Kidney (tissue), 14 donors: ENCODE measurements around the gene IQSEC1. TPM values are rescaled to one million over a fixed set of nuclear protein-coding genes. Genes with fewer than 3 reads are reported as not detected.

ENCODE experiments used
- DNase-seq, 5 donors: peaks; one replicate each; pipeline ENCODE4 v3.0.0-alpha.2; 2013 to 2020
- FAIRE-seq: peaks from 2 replicates; lab custom pipeline; 2012; peaks lifted over from hg19 to GRCh38; lab: Jason Lieb, UNC
- H3K27ac ChIP-seq, 2 donors: one replicate each; pipeline ENCODE4 v1.7.0; 2013; ENCODE audit warnings: low read depth in 2 of 2, low read length in 2 of 2, inconsistent platforms in 1 of 2
- H3K27me3 ChIP-seq: one replicate; pipeline ENCODE4 v1.7.1; 2013; ENCODE audit warnings: low read length, inconsistent platforms; ENCODE audit not compliant: control insufficient read depth, insufficient read depth
- H3K36me3 ChIP-seq, 3 donors: one replicate each; pipeline versions ENCODE4 v1.7.0 to v1.7.1; 2013; ENCODE audit warnings: low read length in 3 of 3, control low read depth in 1 of 3, inconsistent platforms in 1 of 3; ENCODE audit not compliant: insufficient read depth in 3 of 3, control insufficient read depth in 2 of 3
- H3K4me1 ChIP-seq, 3 donors: one replicate each; pipeline versions ENCODE4 v1.7.0 to v1.7.1; 2013; ENCODE audit warnings: low read length in 3 of 3, inconsistent platforms in 1 of 3, low read depth in 1 of 3; ENCODE audit not compliant: control insufficient read depth in 2 of 3, insufficient read depth in 2 of 3
- H3K4me3 ChIP-seq, 3 donors: one replicate each; pipeline versions ENCODE4 v1.7.0 to v1.8.1; 2013; ENCODE audit warnings: low read length in 3 of 3, control low read depth in 1 of 3, inconsistent platforms in 1 of 3
- H3K9ac ChIP-seq, 3 donors: one replicate each; pipeline versions ENCODE4 v1.7.0 to v1.7.1; 2013; ENCODE audit warnings: low read length in 3 of 3, control low read depth in 1 of 3, inconsistent platforms in 1 of 3
- H3K9me3 ChIP-seq, 3 donors: one replicate each; pipeline versions ENCODE4 v1.7.0 to v1.7.1; 2013; ENCODE audit warnings: low read length in 3 of 3, control low read depth in 1 of 3, inconsistent platforms in 1 of 3; ENCODE audit not compliant: control insufficient read depth in 2 of 3, insufficient read depth in 1 of 3
- intact Hi-C: fragments of 100-400 bp; cut with DNase I; formaldehyde crosslinking; loops from one replicate; pipeline ENCODE4 v1.11.1; 2022
- polyA plus RNA-seq: library from polyadenylated mRNA; stranded (reverse); fragments of 350-450 nt; fragmentation: Illumina TruSeq; extraction: RNeasy Lipid Tissue Mini Kit (QIAGEN cat#74804); gene quantifications from one replicate; pipeline ENCODE4 v1.2.3, GENCODE V29; 2014; ENCODE audit warnings: low read depth, low replicate concordance; ENCODE audit not compliant: insufficient read depth
- total RNA-seq: library from RNA; stranded (reverse); fragmentation: NEBNext Ultra II Directional; extraction: Animal tissue kit (Norgen Biotek cat#: 25700); gene quantifications from one replicate; pipeline ENCODE4 v1.2.1, GENCODE V29; 2021
- TF ChIP-seq, protein P1 (sequence below): IDR thresholded peaks from 3 replicates; pipeline ENCODE4 v1.5.1; 2012; ENCODE audit warnings: mild to moderate bottlenecking, moderate library complexity, borderline replicate concordance; ENCODE audit not compliant: insufficient read depth; ENCODE audit errors: extremely low read depth
- donor health status: control.
- donor health status: control.
- donor health status: control.
- donor health status: control.
- donor health status: control.
- donor health status: DM: yes; HTN: yes; CAD: no.
- donor health status: Normal renal cell carcinoma (clear cell type).

Gene IQSEC1
- total and polyA plus RNA-seq, 2 donors from 2014 or later: 15.1 to 45.7 TPM

- TF ChIP-seq, protein P1, sequence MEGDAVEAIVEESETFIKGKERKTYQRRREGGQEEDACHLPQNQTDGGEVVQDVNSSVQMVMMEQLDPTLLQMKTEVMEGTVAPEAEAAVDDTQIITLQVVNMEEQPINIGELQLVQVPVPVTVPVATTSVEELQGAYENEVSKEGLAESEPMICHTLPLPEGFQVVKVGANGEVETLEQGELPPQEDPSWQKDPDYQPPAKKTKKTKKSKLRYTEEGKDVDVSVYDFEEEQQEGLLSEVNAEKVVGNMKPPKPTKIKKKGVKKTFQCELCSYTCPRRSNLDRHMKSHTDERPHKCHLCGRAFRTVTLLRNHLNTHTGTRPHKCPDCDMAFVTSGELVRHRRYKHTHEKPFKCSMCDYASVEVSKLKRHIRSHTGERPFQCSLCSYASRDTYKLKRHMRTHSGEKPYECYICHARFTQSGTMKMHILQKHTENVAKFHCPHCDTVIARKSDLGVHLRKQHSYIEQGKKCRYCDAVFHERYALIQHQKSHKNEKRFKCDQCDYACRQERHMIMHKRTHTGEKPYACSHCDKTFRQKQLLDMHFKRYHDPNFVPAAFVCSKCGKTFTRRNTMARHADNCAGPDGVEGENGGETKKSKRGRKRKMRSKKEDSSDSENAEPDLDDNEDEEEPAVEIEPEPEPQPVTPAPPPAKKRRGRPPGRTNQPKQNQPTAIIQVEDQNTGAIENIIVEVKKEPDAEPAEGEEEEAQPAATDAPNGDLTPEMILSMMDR: no peak
- Histone ChIP-seq H3K27me3 (no peaks in the 10 kb centered on the region), H3K4me1 (no peaks in the 10 kb centered on the region), H3K36me3 (no peaks in the 10 kb centered on the region), H3K27ac (no peak overlapping the region), H3K9ac (no peak overlapping the region), H3K4me3 (no peak overlapping the region), H3K9me3 (no peaks in the 10 kb centered on the region)
- FAIRE-seq (no peak), DNase-seq (no peak)
- intact Hi-C loops: no loop called here
Measured at GRCh38 chr3:13098192-13098988, 25.2 kb upstream of the IQSEC1 start.

DNA sequence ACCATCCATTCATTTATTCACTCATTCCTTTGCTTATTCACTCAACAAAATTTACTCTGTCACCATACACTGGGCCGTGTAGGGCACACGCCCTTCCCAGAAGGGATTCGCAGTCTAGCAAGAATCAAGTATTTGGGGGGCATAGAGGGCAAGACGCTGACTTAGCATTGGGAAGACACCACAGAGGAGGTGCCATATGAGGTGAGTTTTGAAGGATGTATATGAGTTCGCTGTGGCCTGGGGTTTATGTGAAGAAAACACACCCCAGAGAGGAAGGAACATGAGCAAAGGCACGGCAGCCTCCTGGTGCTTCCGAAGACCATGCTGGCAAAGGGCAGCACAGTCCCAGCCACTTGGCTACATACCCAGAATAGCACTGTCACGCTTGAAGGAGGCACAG lies 23.1 kb upstream of the IQSEC1 start:
- TF ChIP-seq, protein P1: no peak
- Histone ChIP-seq H3K36me3 (no peaks in the 10 kb centered on the region), H3K9me3 (no peaks in the 10 kb centered on the region), H3K27me3 (no peaks in the 10 kb centered on the region), H3K27ac (no peak overlapping the region), H3K4me3 (no peak overlapping the region), H3K4me1 (no peaks in the 10 kb centered on the region), H3K9ac (no peak overlapping the region)
- no peak for DNase-seq
- intact Hi-C loops: no loop called here
- FAIRE-seq: no peak

- TF ChIP-seq, protein P1: no peak
- peak in 1 of 5 donors; percentile 51 for DNase-seq
- Histone ChIP-seq H3K4me1 (no peaks in the 10 kb centered on the region), H3K9me3 (no peaks in the 10 kb centered on the region), H3K36me3 (no peaks in the 10 kb centered on the region), H3K27ac (no peak overlapping the region), H3K4me3 (no peak overlapping the region), H3K9ac (no peak overlapping the region), H3K27me3 (no peaks in the 10 kb centered on the region)
- intact Hi-C loops: no loop called here
- no peak for FAIRE-seq
Measured at GRCh38 chr3:13095408-13095937, 22.2 kb upstream of the IQSEC1 start.
